ENCODE data around the gene PTMS. TPM values are rescaled to one million over a fixed set of nuclear protein-coding genes. Genes with fewer than 3 reads are reported as not detected.

The PTMS gene
- total RNA-seq, 6 experiments from 2014 or later: 423 to 607 (median 561) TPM

GRCh38 chr12:6773590-6774351, 7.6 kb downstream of the PTMS start:
- Mint-ChIP-seq H3K4me1 (ENCODE audit: low read depth) (peaks cover 26% of the 10 kb centered on the region), H3K9me3 (no peaks in the 10 kb centered on the region), H3K4me3 (no peak overlapping the region), H3K36me3 (ENCODE audit: low read depth) (no peaks in the 10 kb centered on the region), H3K27me3 (ENCODE audit: insufficient read depth) (peaks cover 8% of the 10 kb centered on the region), H3K27ac (no peak overlapping the region)
- DNase-seq: no peak
- TF ChIP-seq, protein P1, sequence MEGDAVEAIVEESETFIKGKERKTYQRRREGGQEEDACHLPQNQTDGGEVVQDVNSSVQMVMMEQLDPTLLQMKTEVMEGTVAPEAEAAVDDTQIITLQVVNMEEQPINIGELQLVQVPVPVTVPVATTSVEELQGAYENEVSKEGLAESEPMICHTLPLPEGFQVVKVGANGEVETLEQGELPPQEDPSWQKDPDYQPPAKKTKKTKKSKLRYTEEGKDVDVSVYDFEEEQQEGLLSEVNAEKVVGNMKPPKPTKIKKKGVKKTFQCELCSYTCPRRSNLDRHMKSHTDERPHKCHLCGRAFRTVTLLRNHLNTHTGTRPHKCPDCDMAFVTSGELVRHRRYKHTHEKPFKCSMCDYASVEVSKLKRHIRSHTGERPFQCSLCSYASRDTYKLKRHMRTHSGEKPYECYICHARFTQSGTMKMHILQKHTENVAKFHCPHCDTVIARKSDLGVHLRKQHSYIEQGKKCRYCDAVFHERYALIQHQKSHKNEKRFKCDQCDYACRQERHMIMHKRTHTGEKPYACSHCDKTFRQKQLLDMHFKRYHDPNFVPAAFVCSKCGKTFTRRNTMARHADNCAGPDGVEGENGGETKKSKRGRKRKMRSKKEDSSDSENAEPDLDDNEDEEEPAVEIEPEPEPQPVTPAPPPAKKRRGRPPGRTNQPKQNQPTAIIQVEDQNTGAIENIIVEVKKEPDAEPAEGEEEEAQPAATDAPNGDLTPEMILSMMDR (IDR thresholded peaks at IDR 0.05): no peak

- Mint-ChIP-seq H3K27ac (no peak overlapping the region), H3K27me3 (ENCODE audit: insufficient read depth) (peaks cover 8% of the 10 kb centered on the region), H3K4me1 (ENCODE audit: low read depth) (peaks cover 24% of the 10 kb centered on the region), H3K36me3 (ENCODE audit: low read depth) (no peaks in the 10 kb centered on the region), H3K9me3 (no peaks in the 10 kb centered on the region), H3K4me3 (no peak overlapping the region)
- no peak for DNase-seq
- TF ChIP-seq, protein P1 (IDR thresholded peaks at IDR 0.05): no peak
Measured at GRCh38 chr12:6774499-6775062, 8.4 kb downstream of the PTMS start.

DNA sequence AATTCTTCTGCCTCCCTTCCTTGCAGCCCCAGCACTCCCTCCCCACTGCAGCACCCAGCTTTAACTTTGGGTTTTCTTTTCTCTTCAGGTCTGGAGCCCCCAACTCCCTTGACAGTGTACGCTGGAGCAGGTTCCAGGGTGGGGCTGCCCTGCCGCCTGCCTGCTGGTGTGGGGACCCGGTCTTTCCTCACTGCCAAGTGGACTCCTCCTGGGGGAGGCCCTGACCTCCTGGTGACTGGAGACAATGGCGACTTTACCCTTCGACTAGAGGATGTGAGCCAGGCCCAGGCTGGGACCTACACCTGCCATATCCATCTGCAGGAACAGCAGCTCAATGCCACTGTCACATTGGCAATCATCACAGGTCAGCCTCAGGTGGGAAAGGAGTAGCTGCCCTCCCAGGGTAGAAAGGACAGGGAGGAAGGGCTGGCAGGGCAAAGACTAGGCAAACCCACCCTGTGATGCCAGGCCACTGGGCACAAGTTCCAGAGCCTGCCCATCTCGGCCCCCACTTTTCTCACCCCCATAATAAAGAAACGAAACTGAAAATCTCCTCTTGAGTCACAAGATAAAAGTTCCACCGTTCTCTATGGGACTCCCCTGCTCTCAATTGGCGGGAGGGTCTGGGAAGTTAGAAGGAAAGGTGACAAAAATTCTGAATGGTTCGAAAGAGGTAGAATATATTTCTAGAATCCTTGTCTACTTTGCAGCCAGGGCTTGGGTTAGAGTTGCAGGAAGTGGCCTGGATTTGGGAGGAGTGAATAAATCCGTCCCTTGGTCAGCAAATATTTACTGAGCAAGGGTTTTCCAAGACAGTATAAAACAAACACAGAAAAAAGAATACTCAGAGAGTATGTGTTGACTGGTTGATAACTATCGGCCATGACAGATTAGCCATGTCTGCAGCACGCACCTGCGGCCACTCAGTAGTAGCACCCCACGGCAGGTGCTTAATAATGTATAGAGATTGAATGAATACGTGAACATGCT, 9.3 kb downstream of the PTMS start:
- no peak overlapping the region for H3K27ac Mint-ChIP-seq
- H3K9me3 Mint-ChIP-seq: no peaks in the 10 kb centered on the region
- peaks cover 23% of the 10 kb centered on the region for H3K4me1 Mint-ChIP-seq (ENCODE audit: low read depth)
- H3K27me3 Mint-ChIP-seq (ENCODE audit: insufficient read depth): peaks cover 8% of the 10 kb centered on the region
- DNase-seq: no peak
- no peaks in the 10 kb centered on the region for H3K36me3 Mint-ChIP-seq (ENCODE audit: low read depth)
- TF ChIP-seq, protein P1 (IDR thresholded peaks at IDR 0.05): no peak
- H3K4me3 Mint-ChIP-seq: no peak overlapping the region

GRCh38 chr12:6777386-6777785, 11.2 kb downstream of the PTMS start:
- no peak overlapping the region for H3K27ac Mint-ChIP-seq

DNA sequence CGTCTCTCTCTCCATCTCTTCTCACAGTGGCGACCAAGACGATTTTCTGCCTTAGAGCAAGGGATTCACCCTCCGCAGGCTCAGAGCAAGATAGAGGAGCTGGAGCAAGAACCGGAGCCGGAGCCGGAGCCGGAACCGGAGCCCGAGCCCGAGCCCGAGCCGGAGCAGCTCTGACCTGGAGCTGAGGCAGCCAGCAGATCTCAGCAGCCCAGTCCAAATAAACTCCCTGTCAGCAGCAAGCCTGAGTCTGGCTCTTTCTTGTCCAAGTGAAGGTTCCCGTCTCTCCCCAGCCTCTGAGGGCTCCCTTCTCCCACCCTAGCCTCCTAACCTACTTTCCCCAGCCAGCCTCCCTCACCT, 12.0 kb downstream of the PTMS start:
- Mint-ChIP-seq H3K36me3 (ENCODE audit: low read depth) (no peaks in the 10 kb centered on the region), H3K27ac (no peak overlapping the region), H3K27me3 (ENCODE audit: insufficient read depth) (peaks cover 8% of the 10 kb centered on the region), H3K4me3 (peak overlapping the region; percentile 89), H3K9me3 (no peaks in the 10 kb centered on the region), H3K4me1 (ENCODE audit: low read depth) (peaks cover 16% of the 10 kb centered on the region)
- peak; percentile 25 for DNase-seq
- TF ChIP-seq, protein P1 (IDR thresholded peaks at IDR 0.05): no peak

More at GRCh38 chr12:6777386-6777785, 11.2 kb downstream of the PTMS start:
- Mint-ChIP-seq H3K9me3 (no peaks in the 10 kb centered on the region), H3K4me1 (ENCODE audit: low read depth) (peaks cover 16% of the 10 kb centered on the region), H3K36me3 (ENCODE audit: low read depth) (no peaks in the 10 kb centered on the region), H3K27me3 (ENCODE audit: insufficient read depth) (peaks cover 8% of the 10 kb centered on the region), H3K4me3 (no peak overlapping the region)
- TF ChIP-seq, protein P1 (IDR thresholded peaks at IDR 0.05): no peak
- DNase-seq: no peak

All from HFFc6 (cell line).